ENCODE results near the gene LEP.
A peak's percentile ranks its signal among the peaks of the same experiment; 100 is the strongest.

LEP gene

DNA sequence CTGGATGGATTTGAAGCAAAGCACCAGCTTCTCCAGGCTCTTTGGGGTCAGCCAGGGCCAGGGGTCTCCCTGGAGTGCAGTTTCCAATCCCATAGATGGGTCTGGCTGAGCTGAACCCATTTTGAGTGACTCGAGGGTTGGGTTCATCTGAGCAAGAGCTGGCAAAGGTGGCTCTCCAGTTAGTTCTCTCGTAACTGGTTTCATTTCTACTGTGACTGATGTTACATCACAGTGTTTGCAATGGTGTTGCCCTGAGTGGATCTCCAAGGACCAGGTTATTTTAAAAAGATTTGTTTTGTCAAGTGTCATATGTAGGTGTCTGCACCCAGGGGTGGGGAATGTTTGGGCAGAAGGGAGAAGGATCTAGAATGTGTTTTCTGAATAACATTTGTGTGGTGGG lies 14.2 kb downstream of the LEP start:
- DNase-seq (ENCODE audit: low read depth), result no peak
- H3K4me3 ChIP-seq (ENCODE audit: low read length), result no peak overlapping the region
- TF ChIP-seq, protein P1, sequence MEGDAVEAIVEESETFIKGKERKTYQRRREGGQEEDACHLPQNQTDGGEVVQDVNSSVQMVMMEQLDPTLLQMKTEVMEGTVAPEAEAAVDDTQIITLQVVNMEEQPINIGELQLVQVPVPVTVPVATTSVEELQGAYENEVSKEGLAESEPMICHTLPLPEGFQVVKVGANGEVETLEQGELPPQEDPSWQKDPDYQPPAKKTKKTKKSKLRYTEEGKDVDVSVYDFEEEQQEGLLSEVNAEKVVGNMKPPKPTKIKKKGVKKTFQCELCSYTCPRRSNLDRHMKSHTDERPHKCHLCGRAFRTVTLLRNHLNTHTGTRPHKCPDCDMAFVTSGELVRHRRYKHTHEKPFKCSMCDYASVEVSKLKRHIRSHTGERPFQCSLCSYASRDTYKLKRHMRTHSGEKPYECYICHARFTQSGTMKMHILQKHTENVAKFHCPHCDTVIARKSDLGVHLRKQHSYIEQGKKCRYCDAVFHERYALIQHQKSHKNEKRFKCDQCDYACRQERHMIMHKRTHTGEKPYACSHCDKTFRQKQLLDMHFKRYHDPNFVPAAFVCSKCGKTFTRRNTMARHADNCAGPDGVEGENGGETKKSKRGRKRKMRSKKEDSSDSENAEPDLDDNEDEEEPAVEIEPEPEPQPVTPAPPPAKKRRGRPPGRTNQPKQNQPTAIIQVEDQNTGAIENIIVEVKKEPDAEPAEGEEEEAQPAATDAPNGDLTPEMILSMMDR (IDR thresholded peaks at IDR 0.05; ENCODE audit: insufficient read depth, low read depth, low read length, missing control alignments), result no peak

DNA sequence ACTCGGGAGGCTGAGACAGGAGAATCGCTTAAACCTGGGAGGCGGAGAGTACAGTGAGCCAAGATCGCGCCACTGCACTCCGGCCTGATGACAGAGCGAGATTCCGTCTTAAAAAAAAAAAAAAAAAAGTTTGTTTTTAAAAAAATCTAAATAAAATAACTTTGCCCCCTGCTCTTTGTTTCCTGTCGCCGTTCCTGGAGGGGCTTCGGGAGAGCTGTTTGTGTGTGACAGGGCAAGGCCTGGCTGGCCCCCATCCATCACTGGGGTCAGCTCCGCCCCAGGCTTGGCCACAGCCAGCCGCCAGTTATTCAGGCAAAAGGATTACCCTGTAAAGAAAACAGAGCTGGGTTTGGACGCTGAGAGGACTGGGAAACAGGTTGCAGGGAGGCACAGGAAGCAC lies 16.4 kb downstream of the LEP start:
- DNase-seq (ENCODE audit: low read depth), result no peak
- H3K4me3 ChIP-seq (ENCODE audit: low read length), result no peak overlapping the region
- TF ChIP-seq, protein P1 (IDR thresholded peaks at IDR 0.05; ENCODE audit: insufficient read depth, low read depth, low read length, missing control alignments), result no peak

DNA sequence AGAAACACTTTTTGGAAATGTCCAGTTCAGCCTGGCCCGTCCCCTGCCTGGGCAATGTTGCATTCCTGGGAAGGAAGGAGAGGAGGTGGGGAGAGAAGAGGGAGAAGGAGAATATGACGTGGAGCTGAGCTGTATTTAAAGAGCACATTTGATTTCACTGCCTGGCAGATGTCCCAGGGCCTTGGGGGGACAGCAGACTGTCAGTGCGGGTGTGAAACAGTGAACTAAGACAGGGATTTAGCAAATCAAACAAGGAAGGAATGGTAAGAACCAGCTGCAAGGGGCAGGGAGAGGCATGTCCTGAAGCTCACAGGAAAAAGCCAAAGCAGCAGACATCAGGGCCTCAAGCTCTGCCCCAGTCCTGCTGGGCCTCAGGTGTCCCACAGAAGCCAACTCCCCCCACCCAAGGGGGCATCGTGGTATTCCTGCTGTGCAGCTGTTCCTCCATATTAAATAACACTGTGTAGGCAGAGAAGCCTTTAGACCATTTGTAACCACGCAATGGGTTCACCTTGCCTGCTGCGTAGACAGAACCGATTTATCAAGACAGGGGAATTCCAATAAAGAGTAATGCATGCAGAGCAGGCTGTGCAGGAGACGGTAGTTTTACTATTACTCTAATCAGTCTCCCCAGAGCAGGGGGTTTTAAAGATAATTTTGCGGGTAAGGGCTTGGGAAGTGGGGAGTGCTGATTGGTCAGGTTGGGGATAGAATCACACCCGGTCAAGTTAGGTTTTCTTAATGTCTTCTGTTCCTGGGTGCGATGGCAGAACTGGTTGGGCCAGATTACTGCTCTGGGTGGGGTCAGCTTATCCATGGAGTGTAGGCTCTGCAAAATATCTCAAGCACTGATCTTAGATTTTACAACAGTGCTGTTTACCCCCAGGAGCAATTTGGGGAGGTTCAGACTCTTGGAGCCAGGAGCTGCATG lies 18.3 kb downstream of the LEP start:
- no peak overlapping the region for H3K4me3 ChIP-seq (ENCODE audit: low read length)
- TF ChIP-seq, protein P1 (IDR thresholded peaks at IDR 0.05; ENCODE audit: insufficient read depth, low read depth, low read length, missing control alignments), result no peak
- DNase-seq (ENCODE audit: low read depth), result peak; percentile 88

DNA sequence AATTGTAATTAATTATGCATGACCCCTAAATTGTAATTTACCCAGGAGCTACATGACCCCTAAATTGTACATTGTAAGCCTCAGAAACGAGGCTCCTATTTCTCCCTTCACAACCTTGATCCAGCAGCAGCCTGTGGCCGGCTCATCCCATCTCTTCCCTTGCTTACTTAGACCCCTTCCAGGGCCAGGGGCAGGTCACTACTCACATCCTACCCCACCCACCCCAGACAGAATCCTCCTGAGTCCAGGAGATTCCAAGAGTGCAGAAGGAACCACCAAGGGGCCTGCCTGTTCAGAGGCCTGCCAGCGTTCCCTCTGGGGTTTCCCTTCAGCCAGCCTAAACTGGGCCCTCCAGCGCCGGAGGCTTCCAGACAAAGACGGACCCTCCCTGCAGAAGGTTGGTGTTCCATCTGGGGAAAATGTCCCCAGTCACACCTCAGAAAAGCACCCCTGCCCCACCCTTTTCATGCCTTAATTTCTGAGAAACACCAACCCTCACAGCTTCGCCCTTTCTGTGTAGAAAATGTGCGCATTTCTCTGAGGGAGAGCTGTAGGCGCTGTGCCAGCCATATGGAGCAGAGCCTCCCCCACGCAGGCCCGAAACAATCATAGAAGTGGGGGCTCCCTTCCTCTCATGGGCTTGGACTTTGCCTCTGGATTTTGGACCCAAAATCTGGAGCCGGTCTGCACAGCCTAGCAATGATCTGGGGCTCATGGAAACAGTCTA lies 19.2 kb downstream of the LEP start:
- no peak overlapping the region for H3K4me3 ChIP-seq (ENCODE audit: low read length)
- TF ChIP-seq, protein P1 (IDR thresholded peaks at IDR 0.05; ENCODE audit: insufficient read depth, low read depth, low read length, missing control alignments), result no peak
- DNase-seq (ENCODE audit: low read depth), result no peak

DNA sequence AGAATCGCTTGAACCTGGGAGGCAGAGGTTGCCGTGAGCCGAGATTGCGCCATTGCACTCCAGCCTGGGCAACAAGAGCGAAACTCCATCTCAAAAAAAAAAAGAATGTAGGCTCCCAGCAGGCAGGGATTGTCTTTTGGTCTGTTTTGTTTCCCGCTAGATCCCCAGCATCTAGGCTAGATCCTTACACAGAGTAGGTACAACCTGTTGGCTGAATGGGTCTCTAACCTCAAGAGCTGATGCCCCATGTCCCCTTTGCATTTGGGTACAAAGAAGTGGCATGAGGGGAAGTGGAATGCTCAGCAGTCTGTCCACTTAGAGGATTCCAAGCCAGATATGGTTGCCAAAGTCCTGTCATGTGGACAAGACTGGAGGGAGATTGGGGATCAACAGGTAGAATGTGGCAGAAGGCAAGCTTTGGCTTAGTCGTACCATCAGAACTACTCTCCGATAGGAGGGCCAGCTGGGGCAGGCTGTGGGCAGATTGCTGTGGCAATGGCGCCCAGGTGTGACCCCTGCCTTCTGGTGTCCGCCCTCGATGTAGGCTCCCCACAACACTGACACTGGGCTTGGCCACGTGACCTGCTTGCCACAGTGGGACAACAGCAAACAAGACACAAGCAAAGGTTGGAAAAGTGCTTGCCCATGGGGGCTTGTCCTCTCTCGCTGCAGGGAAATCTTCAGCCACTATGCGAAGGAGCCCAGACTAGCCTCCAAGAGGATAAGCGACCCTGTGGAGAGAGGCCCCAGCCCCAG lies 21.4 kb downstream of the LEP start:
- no peak for DNase-seq (ENCODE audit: low read depth)
- no peak overlapping the region for H3K4me3 ChIP-seq (ENCODE audit: low read length)
- TF ChIP-seq, protein P1 (IDR thresholded peaks at IDR 0.05; ENCODE audit: insufficient read depth, low read depth, low read length, missing control alignments), result no peak

DNA sequence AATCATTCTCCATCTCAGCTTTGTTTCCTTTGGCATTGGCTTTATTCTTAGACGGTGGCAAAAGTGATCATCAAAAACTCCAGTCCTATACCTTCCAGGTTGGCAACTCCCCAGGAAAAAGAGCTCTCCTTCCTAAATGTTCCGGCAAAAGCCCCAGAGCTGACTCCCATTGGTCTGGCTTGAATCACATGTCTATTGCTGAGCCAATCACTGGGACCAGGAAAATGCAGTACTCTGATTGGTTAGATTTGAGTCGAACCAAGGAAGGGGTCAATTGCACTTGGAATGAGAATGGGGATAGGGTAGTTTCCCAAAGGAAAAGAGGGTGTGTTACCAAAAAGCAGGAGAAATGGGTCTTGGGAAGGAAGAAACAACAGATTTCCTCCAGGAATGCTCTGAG lies 22.3 kb downstream of the LEP start:
- TF ChIP-seq, protein P1 (IDR thresholded peaks at IDR 0.05; ENCODE audit: insufficient read depth, low read depth, low read length, missing control alignments), result no peak
- H3K4me3 ChIP-seq (ENCODE audit: low read length), result no peak overlapping the region
- no peak for DNase-seq (ENCODE audit: low read depth)

Data from epithelial cell of esophagus (primary cell).